Medulla oblongata (tissue), 1 donor: Measurements from ENCODE around the gene SLC17A5.
A peak's percentile ranks its signal among the peaks of the same experiment; 100 is the strongest.
"Not testable (repeated sequence)": the region's sequence is repeated elsewhere in the genome, so short reads cannot be mapped to it uniquely, and the experiment has no call there.

Experiments used
- DNase-seq: peaks from one replicate; pipeline ENCODE4 v3.0.0-alpha.2; 2015; ENCODE audit errors: extremely low spot score

Gene SLC17A5

GRCh38 chr6:73614802-73615201 is 39.0 kb downstream of the SLC17A5 start:
- no peak for DNase-seq

- DNase-seq: no peak
Observed at GRCh38 chr6:73613806-73614536, 39.8 kb downstream of the SLC17A5 start.

GRCh38 chr6:73612611-73613010 is 41.2 kb downstream of the SLC17A5 start:
- DNase-seq: no peak

- peak; percentile 78 for DNase-seq
Observed at GRCh38 chr6:73610444-73611275, 43.1 kb downstream of the SLC17A5 start.

GRCh38 chr6:73608761-73609160 is 45.0 kb downstream of the SLC17A5 start:
- DNase-seq: no peak

- no peak for DNase-seq
Observed at GRCh38 chr6:73606428-73606827, 47.4 kb downstream of the SLC17A5 start.

- no peak for DNase-seq
Observed at GRCh38 chr6:73604461-73604860, 49.3 kb downstream of the SLC17A5 start.

GRCh38 chr6:73604020-73604419 is 49.8 kb downstream of the SLC17A5 start:
- no peak for DNase-seq

GRCh38 chr6:73586416-73586974 is 67.3 kb downstream of the SLC17A5 start:
- peak; percentile 73 for DNase-seq

- DNase-seq: peak; percentile 93
Observed at GRCh38 chr6:73585566-73586415, 68.0 kb downstream of the SLC17A5 start.

- DNase-seq: no peak
Observed at GRCh38 chr6:73581293-73581692, 72.5 kb downstream of the SLC17A5 start.

GRCh38 chr6:73580247-73581149 is 73.3 kb downstream of the SLC17A5 start:
- DNase-seq: peak; percentile 95

- peak; percentile 84 for DNase-seq
Observed at GRCh38 chr6:73579851-73580246, 73.9 kb downstream of the SLC17A5 start.

- peak; percentile 42 for DNase-seq
Observed at GRCh38 chr6:73579389-73579788, 74.4 kb downstream of the SLC17A5 start.

GRCh38 chr6:73577676-73578075 is 76.1 kb downstream of the SLC17A5 start:
- DNase-seq: no peak

GRCh38 chr6:73572531-73572930 is 81.3 kb downstream of the SLC17A5 start:
- DNase-seq: not testable (repeated sequence)

- DNase-seq: not testable (repeated sequence)
Observed at GRCh38 chr6:73571218-73572181, 82.3 kb downstream of the SLC17A5 start.

GRCh38 chr6:73569121-73569520 is 84.7 kb downstream of the SLC17A5 start:
- DNase-seq: no peak

GRCh38 chr6:73566954-73567591 is 86.7 kb downstream of the SLC17A5 start:
- DNase-seq: no peak
